Kidney epithelial cell (primary cell): ENCODE measurements around the gene NOP9. TPM values are rescaled to one million over a fixed set of nuclear protein-coding genes. Genes with fewer than 3 reads are reported as not detected.

Experiments
- DNase-seq: peaks from one replicate; pipeline ENCODE4 v3.0.0-alpha.2; 2010; ENCODE audit warnings: low read depth
- H3K27me3 ChIP-seq: 2 replicates; pipeline ENCODE4 v1.6.0; 2011; ENCODE audit warnings: low read length; ENCODE audit not compliant: control insufficient read depth, insufficient read depth
- H3K36me3 ChIP-seq: 2 replicates; pipeline ENCODE4 v1.5.1; 2011; ENCODE audit warnings: low read length; ENCODE audit not compliant: control insufficient read depth, insufficient read depth
- H3K4me3 ChIP-seq: 2 replicates; pipeline ENCODE4 v1.5.1; 2011; ENCODE audit warnings: low read depth, mild to moderate bottlenecking, control low read depth, low read length
- total RNA-seq: library from RNA; depleted of rRNA; stranded (reverse); fragments of >200 nt; gene quantifications from 2 replicates; pipeline ENCODE4 v1.2.3, GENCODE V29; 2015
- TF ChIP-seq, protein P1 (sequence below): IDR thresholded peaks from 2 replicates; pipeline ENCODE4 v1.5.1; 2011; ENCODE audit warnings: mild to moderate bottlenecking, moderate library complexity, low read length, control low read depth, inconsistent platforms; ENCODE audit not compliant: insufficient read depth, poor library complexity, severe bottlenecking

The NOP9 gene
- total RNA-seq, 1 donor from 2014 or later: 28.7 TPM

DNA sequence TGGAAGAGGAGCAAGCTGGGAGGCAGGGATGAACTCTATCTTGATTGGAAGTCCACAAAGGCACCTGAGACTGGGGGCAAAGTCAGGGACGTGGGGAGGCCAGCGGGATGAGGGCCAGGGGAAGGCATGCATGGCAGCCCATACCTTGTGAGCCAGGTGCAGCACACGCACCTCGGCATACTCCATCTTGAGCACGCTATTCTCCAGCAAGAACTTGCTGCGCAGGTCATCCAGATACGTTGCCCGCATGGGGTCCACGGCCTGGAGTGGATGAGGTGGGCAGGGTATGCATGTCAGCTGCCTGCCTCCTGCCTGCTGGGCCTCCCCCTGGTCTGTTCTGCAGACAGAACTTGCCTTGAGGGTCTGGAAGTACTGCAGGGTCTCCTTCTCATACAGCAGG lies 32.1 kb upstream of the NOP9 start:
- no peak for DNase-seq
- TF ChIP-seq, protein P1, sequence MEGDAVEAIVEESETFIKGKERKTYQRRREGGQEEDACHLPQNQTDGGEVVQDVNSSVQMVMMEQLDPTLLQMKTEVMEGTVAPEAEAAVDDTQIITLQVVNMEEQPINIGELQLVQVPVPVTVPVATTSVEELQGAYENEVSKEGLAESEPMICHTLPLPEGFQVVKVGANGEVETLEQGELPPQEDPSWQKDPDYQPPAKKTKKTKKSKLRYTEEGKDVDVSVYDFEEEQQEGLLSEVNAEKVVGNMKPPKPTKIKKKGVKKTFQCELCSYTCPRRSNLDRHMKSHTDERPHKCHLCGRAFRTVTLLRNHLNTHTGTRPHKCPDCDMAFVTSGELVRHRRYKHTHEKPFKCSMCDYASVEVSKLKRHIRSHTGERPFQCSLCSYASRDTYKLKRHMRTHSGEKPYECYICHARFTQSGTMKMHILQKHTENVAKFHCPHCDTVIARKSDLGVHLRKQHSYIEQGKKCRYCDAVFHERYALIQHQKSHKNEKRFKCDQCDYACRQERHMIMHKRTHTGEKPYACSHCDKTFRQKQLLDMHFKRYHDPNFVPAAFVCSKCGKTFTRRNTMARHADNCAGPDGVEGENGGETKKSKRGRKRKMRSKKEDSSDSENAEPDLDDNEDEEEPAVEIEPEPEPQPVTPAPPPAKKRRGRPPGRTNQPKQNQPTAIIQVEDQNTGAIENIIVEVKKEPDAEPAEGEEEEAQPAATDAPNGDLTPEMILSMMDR: no peak
- Histone ChIP-seq H3K27me3 (no peaks in the 10 kb centered on the region), H3K36me3 (peaks cover 3% of the 10 kb centered on the region), H3K4me3 (no peak overlapping the region)

DNA sequence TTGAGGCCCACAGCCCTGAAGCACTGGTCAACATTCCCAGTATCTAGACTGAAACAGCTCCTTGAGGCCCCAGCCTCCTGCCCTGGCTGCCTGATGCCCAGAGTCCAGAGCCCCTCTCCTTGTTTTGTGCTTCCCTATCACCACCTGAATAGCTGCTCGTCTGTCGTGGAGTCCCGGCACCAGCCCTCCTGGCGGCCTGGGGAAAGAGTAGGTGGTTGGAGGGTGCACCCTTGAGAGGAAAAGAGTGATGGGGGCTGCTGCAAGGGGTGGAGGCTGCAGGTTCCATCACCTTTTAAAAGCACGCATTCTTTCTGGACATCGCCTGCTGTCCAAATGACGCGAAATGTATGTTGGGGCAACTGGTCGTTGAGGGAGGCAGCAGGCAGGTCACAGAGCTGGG lies 31.4 kb upstream of the NOP9 start:
- no peak for DNase-seq
- H3K36me3 ChIP-seq: peaks cover 3% of the 10 kb centered on the region
- TF ChIP-seq, protein P1: no peak
- H3K27me3 ChIP-seq: no peaks in the 10 kb centered on the region
- no peak overlapping the region for H3K4me3 ChIP-seq

DNA sequence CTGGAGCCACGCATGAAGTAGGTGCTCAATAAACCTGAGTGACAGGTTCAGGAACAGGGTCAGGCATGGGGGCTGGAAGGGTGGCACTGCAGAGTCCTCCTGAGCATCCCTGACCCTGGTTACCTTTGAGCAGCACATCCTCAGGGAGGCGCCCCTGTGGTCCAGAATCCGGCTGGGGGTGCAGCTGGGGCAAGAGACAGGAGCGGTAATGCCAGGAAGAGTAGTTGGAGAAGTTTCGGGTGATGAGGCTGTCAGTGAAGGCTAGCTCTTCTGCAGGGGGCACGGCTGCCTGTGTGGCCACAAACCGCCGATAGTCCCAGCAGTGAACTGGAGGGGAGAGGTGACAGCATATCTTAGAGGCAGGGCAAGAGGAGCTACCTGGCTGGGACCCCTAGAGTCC lies 30.3 kb upstream of the NOP9 start:
- Histone ChIP-seq H3K4me3 (no peak overlapping the region), H3K27me3 (no peaks in the 10 kb centered on the region), H3K36me3 (peaks cover 3% of the 10 kb centered on the region)
- no peak for DNase-seq
- TF ChIP-seq, protein P1: no peak

DNA sequence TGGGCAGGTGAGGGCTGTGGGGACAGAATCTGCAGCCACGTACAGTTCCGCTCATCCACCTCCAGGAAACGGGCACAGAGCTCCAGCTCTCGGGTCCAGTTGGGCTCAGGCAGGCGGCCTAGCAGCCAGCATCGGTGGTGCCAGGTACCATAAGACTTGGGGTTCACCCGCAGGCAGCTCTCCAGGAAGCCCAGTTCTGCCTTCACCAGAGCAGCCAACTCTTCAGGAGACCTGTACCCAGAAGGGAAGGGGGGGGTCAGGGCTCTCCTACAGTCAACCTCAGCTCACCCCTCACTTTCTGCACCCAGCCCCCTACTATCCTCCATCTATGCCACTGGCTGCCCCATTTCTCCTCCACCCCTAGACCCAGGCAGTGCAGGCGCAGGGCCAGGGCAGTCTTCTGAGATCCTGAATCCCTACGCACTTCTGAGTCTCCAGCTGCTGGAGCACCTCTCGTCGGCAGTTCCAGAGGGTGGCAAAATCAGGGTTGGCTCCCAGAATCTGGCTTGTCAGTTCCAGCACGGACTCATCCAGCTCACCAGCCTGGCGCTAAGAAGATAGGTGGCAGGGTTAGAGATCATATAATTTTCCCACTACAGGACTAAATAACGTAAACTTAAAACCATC lies 29.6 kb upstream of the NOP9 start:
- Histone ChIP-seq H3K27me3 (no peaks in the 10 kb centered on the region), H3K36me3 (peaks cover 3% of the 10 kb centered on the region), H3K4me3 (no peak overlapping the region)
- DNase-seq: no peak
- TF ChIP-seq, protein P1: no peak

DNA sequence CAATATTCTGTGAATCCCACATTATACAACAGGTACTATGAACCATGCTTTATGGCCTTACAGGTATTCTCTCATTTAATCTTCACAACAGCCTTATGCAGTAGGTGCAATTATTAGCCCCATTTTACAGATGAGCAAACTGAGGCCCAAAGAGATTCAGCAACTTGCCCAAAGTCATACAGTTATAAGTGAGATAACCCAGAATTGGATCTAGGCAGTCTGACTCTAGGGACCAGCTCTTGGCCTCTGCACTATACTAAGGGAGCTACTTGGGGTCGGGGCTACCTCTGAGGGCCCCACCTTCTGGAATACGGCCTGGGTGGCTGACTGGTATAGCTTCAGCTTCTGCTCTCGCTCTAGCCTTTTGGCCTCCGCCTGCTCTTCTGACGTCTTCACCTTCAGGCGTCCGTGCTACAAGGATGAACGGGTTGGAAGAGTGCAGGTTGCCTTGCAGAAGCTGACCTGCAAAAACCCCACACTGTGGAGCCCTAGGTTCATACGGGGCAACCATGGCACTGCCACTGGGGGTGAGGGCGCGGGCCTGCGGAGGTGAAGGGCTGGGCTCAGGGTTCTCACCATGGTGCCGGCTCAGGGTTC lies 29.0 kb upstream of the NOP9 start:
- H3K27me3 ChIP-seq: no peaks in the 10 kb centered on the region

More for the DNA sequence above, 29.0 kb upstream of the NOP9 start:
- TF ChIP-seq, protein P1: no peak
- DNase-seq: no peak
- Histone ChIP-seq H3K4me3 (peak overlapping the region; percentile 68), H3K36me3 (peaks cover 2% of the 10 kb centered on the region)
